OCI-LY1 (cell line): ENCODE measurements around the gene FYB2.

Experiments used
- H2AFZ ChIP-seq: fragments of 200-600 bp; sonication (generic), shearing (Covaris generic); 2 replicates; pipeline ENCODE4 v1.6.0; 2014; ENCODE audit warnings: antibody characterized with exemption, mild to moderate bottlenecking, low read length
- H3F3A ChIP-seq: fragments of 200-600 bp; sonication (generic), shearing (Covaris generic); 2 replicates; pipeline ENCODE4 v1.6.0; 2014; ENCODE audit warnings: mild to moderate bottlenecking, antibody characterized with exemption, low read length, moderate library complexity; ENCODE audit not compliant: insufficient read depth
- H3K27ac ChIP-seq: fragments of 200-600 bp; sonication (generic); 2 replicates; pipeline ENCODE4 v1.5.1; 2014; ENCODE audit warnings: low read length, mixed run types, mild to moderate bottlenecking, low read depth; ENCODE audit not compliant: poor library complexity, severe bottlenecking
- H3K27me3 ChIP-seq: fragments of 200-600 bp; sonication (generic); 2 replicates; pipeline ENCODE4 v1.6.0; 2014; ENCODE audit warnings: antibody characterized with exemption, mild to moderate bottlenecking, low read length, moderate library complexity; ENCODE audit not compliant: insufficient read depth
- H3K36me3 ChIP-seq: fragments of 200-600 bp; sonication (generic); 2 replicates; pipeline ENCODE4 v1.6.1; 2014; ENCODE audit warnings: mild to moderate bottlenecking, antibody characterized with exemption, low read length, moderate library complexity, mixed read lengths; ENCODE audit not compliant: insufficient read depth
- H3K4me1 ChIP-seq: fragments of 200-600 bp; sonication (generic); 2 replicates; pipeline ENCODE4 v1.5.1; 2014; ENCODE audit warnings: mild to moderate bottlenecking, low read length, moderate library complexity; ENCODE audit not compliant: insufficient read depth, severe bottlenecking
- H3K4me2 ChIP-seq: fragments of 200-600 bp; sonication (generic), shearing (Covaris generic); 2 replicates; pipeline ENCODE4 v1.6.1; 2014; ENCODE audit warnings: low read length
- H3K4me3 ChIP-seq: fragments of 200-600 bp; sonication (generic); 2 replicates; pipeline ENCODE4 v1.5.1; 2014; ENCODE audit warnings: low read length, low read depth, mild to moderate bottlenecking, mixed read lengths; ENCODE audit not compliant: poor library complexity, severe bottlenecking
- H3K79me2 ChIP-seq: fragments of 200-600 bp; shearing (Covaris generic); 2 replicates; pipeline ENCODE4 v1.6.1; 2016; ENCODE audit warnings: mixed run types, low read length, mixed read lengths; ENCODE audit not compliant: insufficient read depth
- H3K9ac ChIP-seq: fragments of 200-600 bp; sonication (generic), shearing (Covaris generic); 2 replicates; pipeline ENCODE4 v1.6.1; 2014; ENCODE audit warnings: mild to moderate bottlenecking, low read length, mixed read lengths
- H3K9me2 ChIP-seq: fragments of 200-600 bp; sonication (generic), shearing (Covaris generic); 2 replicates; pipeline ENCODE4 v1.6.1; 2014; ENCODE audit warnings: low read depth, mild to moderate bottlenecking, low read length, mixed read lengths
- H3K9me3 ChIP-seq: fragments of 200-600 bp; shearing (Covaris generic); 2 replicates; pipeline ENCODE4 v1.6.1; 2014; ENCODE audit warnings: low read length, mixed read lengths
- H4K20me1 ChIP-seq: fragments of 200-600 bp; sonication (generic), shearing (Covaris generic); 2 replicates; pipeline ENCODE4 v1.6.0; 2016; ENCODE audit warnings: mild to moderate bottlenecking, low read length; ENCODE audit not compliant: insufficient read depth
- CTCF ChIP-seq: fragments of 200-600 bp; sonication (generic), shearing (Covaris generic); IDR thresholded peaks from 2 replicates; pipeline ENCODE4 v1.5.1; 2017; ENCODE audit warnings: mild to moderate bottlenecking, antibody characterized with exemption, low read length, moderate library complexity, mixed read lengths
- EZH2 ChIP-seq: fragments of 200-600 bp; sonication (generic), shearing (Covaris generic); IDR thresholded peaks from 2 replicates; pipeline ENCODE4 v1.8.0; 2017; ENCODE audit warnings: borderline replicate concordance, mixed run types, mild to moderate bottlenecking, antibody characterized with exemption, low read length, moderate library complexity, mixed read lengths

Gene FYB2

GRCh38 chr1:56866656-56867055, 47.5 kb upstream of the FYB2 start:
- H3F3A ChIP-seq = no peaks in the 10 kb centered on the region
- H3K9ac ChIP-seq = no peak overlapping the region
- no peak overlapping the region for H3K4me2 ChIP-seq
- H2AFZ ChIP-seq = no peak overlapping the region
- no peak overlapping the region for H3K4me3 ChIP-seq
- H3K27me3 ChIP-seq = no peaks in the 10 kb centered on the region
- no peaks in the 10 kb centered on the region for H3K36me3 ChIP-seq
- H3K27ac ChIP-seq = no peak overlapping the region
- H3K4me1 ChIP-seq = no peaks in the 10 kb centered on the region
- no peaks in the 10 kb centered on the region for H4K20me1 ChIP-seq
- TF ChIP-seq EZH2 (no peak), CTCF (no peak)
- H3K79me2 ChIP-seq = no peaks in the 10 kb centered on the region
- no peaks in the 10 kb centered on the region for H3K9me3 ChIP-seq
- H3K9me2 ChIP-seq = no peaks in the 10 kb centered on the region

- Histone ChIP-seq H3F3A (no peaks in the 10 kb centered on the region), H3K4me2 (no peak overlapping the region), H2AFZ (no peak overlapping the region), H3K4me3 (no peak overlapping the region), H3K9me3 (no peaks in the 10 kb centered on the region), H3K27ac (no peak overlapping the region), H3K9ac (no peak overlapping the region), H3K36me3 (no peaks in the 10 kb centered on the region), H3K79me2 (no peaks in the 10 kb centered on the region), H3K9me2 (no peaks in the 10 kb centered on the region), H3K27me3 (no peaks in the 10 kb centered on the region), H4K20me1 (no peaks in the 10 kb centered on the region), H3K4me1 (no peaks in the 10 kb centered on the region)
- TF ChIP-seq EZH2 (no peak), CTCF (no peak)
Measured at GRCh38 chr1:56864430-56864829, 45.2 kb upstream of the FYB2 start.

GRCh38 chr1:56863265-56863992, 44.2 kb upstream of the FYB2 start:
- Histone ChIP-seq H3K4me1 (no peaks in the 10 kb centered on the region), H3K9me3 (no peaks in the 10 kb centered on the region), H3K9ac (no peak overlapping the region), H2AFZ (no peak overlapping the region), H3K79me2 (no peaks in the 10 kb centered on the region), H3K4me3 (no peak overlapping the region), H3F3A (no peaks in the 10 kb centered on the region), H3K9me2 (no peaks in the 10 kb centered on the region), H4K20me1 (no peaks in the 10 kb centered on the region), H3K27me3 (no peaks in the 10 kb centered on the region), H3K4me2 (no peak overlapping the region), H3K36me3 (no peaks in the 10 kb centered on the region), H3K27ac (no peak overlapping the region)
- no peak for TF ChIP-seq EZH2

GRCh38 chr1:56859287-56859686, 40.1 kb upstream of the FYB2 start:
- H3K36me3 ChIP-seq = no peaks in the 10 kb centered on the region
- TF ChIP-seq CTCF (no peak), EZH2 (no peak)
- H2AFZ ChIP-seq = no peak overlapping the region
- no peaks in the 10 kb centered on the region for H4K20me1 ChIP-seq
- no peaks in the 10 kb centered on the region for H3K9me3 ChIP-seq
- no peaks in the 10 kb centered on the region for H3F3A ChIP-seq
- no peak overlapping the region for H3K4me3 ChIP-seq
- H3K4me2 ChIP-seq = no peak overlapping the region
- H3K9me2 ChIP-seq = no peaks in the 10 kb centered on the region
- H3K9ac ChIP-seq = no peak overlapping the region
- no peak overlapping the region for H3K27ac ChIP-seq
- no peaks in the 10 kb centered on the region for H3K4me1 ChIP-seq
- H3K79me2 ChIP-seq = no peaks in the 10 kb centered on the region
- no peaks in the 10 kb centered on the region for H3K27me3 ChIP-seq
